ENCODE measurements around the gene GUCA2A. TPM values are rescaled to one million over a fixed set of nuclear protein-coding genes. Genes with fewer than 3 reads are reported as not detected.

GUCA2A gene
- not detected in 5 replicates for total RNA-seq (2022; extraction: Qiagen RNA extraction)

GRCh38 chr1:42164551-42165420, at the start of gene GUCA2A:
Gene GUCA2A (minus strand): TSS chr1:42164745. CDS start chr1:42164712, 33 bp downstream.

GRCh38 chr1:42152907-42153600, 11.5 kb downstream of the GUCA2A start, which contains the start of gene GUCA2B:
Gene GUCA2B (plus strand): TSS chr1:42153410. CDS start chr1:42153451, 41 bp downstream.

Other genes with a start within 250 kb of the GUCA2A start
- gene HIVEP3, start 245.8 kb downstream of the GUCA2A start, total RNA-seq (2022; extraction: Qiagen RNA extraction), result 2.6 to 3.3 TPM (median 2.8 TPM) in 5 replicates
- gene GUCA2B, start 11.3 kb downstream of the GUCA2A start, total RNA-seq (2022; extraction: Qiagen RNA extraction), result 0.73 TPM in 1 of 5 replicates, not detected in the others
- 16.4 to 19.8 TPM (median 18.3 TPM) in 5 replicates for gene FOXJ3, start 170.5 kb upstream of the GUCA2A start, total RNA-seq (2022; extraction: Qiagen RNA extraction)
- 0.69 to 1.2 TPM (median 0.84 TPM) in 5 replicates for gene RIMKLA, start 216.0 kb upstream of the GUCA2A start, total RNA-seq (2022; extraction: Qiagen RNA extraction)

All from A549 treated with CORT108297 at 1 μM for 4 hours (cell line).